Osteoblast (primary cell): ENCODE data around the gene RSPH6A. TPM values are rescaled to one million over a fixed set of nuclear protein-coding genes. Genes with fewer than 3 reads are reported as not detected.

ENCODE experiments used
- DNase-seq: peaks from one replicate; pipeline ENCODE4 v3.0.0; 2011; ENCODE audit warnings: low spot score, mixed read lengths; ENCODE audit not compliant: insufficient read length; ENCODE audit errors: missing footprints
- H2AFZ ChIP-seq: 2 replicates; pipeline ENCODE4 v1.6.0; 2011; ENCODE audit warnings: mild to moderate bottlenecking, low read length
- H3K27ac ChIP-seq: 2 replicates; pipeline ENCODE4 v1.5.1; 2011; ENCODE audit warnings: mild to moderate bottlenecking, low read depth, low read length, moderate library complexity
- H3K27me3 ChIP-seq: 2 replicates; pipeline ENCODE4 v1.6.0; 2012; ENCODE audit warnings: mild to moderate bottlenecking, control low read depth, inconsistent platforms, low read length, moderate library complexity; ENCODE audit not compliant: insufficient read depth
- H3K36me3 ChIP-seq: 2 replicates; pipeline ENCODE4 v1.5.1; 2011; ENCODE audit warnings: mild to moderate bottlenecking, low read length, control low read depth, moderate library complexity; ENCODE audit not compliant: insufficient read depth
- H3K4me1 ChIP-seq: 2 replicates; pipeline ENCODE4 v1.5.1; 2011; ENCODE audit warnings: mild to moderate bottlenecking, low read length, control low read depth, moderate library complexity; ENCODE audit not compliant: insufficient read depth
- H3K4me2 ChIP-seq: 2 replicates; pipeline ENCODE4 v1.6.0; 2011; ENCODE audit warnings: mild to moderate bottlenecking, low read length; ENCODE audit not compliant: insufficient read depth
- H3K4me3 ChIP-seq: fragments of 200-600 bp; sonication (generic); 3 replicates; pipeline ENCODE4 v1.5.1; 2012; ENCODE audit warnings: mild to moderate bottlenecking, low read length, inconsistent platforms; ENCODE audit not compliant: insufficient read depth
- H3K79me2 ChIP-seq: 2 replicates; pipeline ENCODE4 v1.6.0; 2012; ENCODE audit warnings: mild to moderate bottlenecking, low read length, control low read depth, inconsistent platforms; ENCODE audit not compliant: insufficient read depth
- H3K9me3 ChIP-seq: 2 replicates; pipeline ENCODE4 v1.5.1; 2011; ENCODE audit warnings: low read depth, low read length, control low read depth
- H4K20me1 ChIP-seq: 2 replicates; pipeline ENCODE4 v1.6.0; 2012; ENCODE audit warnings: mild to moderate bottlenecking, low read length, control low read depth; ENCODE audit not compliant: insufficient read depth
- CTCF ChIP-seq: IDR thresholded peaks from 2 replicates; pipeline ENCODE4 v1.5.1; 2011; ENCODE audit warnings: mild to moderate bottlenecking, low read depth, low read length, moderate library complexity; ENCODE audit errors: extremely low read depth
- total RNA-seq: library from RNA; depleted of rRNA; stranded (reverse); fragments of >200 nt; gene quantifications from 2 replicates; pipeline ENCODE4 v1.2.3, GENCODE V29; 2012

Gene RSPH6A
- total RNA-seq, 1 donor: under 0.01 TPM

DNA sequence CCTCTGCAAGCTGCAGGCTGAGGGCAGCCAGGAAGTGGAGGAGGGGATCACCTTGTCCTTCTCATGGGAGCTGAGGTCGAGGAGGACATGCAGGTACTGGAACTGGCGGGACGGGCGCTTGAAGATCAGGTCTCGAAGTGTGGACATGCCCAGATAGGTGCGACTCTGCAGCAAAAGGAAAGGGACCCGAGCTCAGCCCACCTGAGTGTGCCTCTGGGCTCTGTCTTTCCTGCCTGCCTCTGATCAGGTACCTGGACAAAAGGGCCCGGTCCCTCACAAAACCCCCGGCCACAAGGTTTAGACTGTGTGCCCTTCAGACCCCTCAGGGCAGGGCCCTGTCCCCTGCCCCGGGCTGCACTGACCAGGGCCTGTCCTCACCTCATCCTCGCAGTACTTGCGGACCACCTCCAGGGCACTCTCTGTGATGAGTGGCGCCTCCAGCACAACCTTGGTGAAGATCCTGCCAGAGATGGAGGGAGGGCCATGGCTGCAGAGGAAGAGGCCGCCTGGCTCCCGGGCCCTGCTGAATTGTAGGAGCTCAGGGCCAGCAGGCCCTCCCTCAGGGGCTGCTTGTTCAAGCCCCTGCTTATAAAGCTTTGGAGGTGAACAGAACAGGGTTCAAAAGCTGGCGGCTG lies 12.5 kb upstream of the RSPH6A start:
- H3K27ac ChIP-seq: no peak overlapping the region
- H4K20me1 ChIP-seq: peaks cover 3% of the 10 kb centered on the region
- H3K4me1 ChIP-seq: no peaks in the 10 kb centered on the region
- no peak overlapping the region for H3K4me2 ChIP-seq
- no peak overlapping the region for H3K4me3 ChIP-seq
- no peak for TF ChIP-seq CTCF
- no peaks in the 10 kb centered on the region for H3K27me3 ChIP-seq
- DNase-seq: peak; percentile 81
- H3K9me3 ChIP-seq: no peaks in the 10 kb centered on the region
- no peaks in the 10 kb centered on the region for H3K79me2 ChIP-seq
- H2AFZ ChIP-seq: no peak overlapping the region
- peaks cover 77% of the 10 kb centered on the region for H3K36me3 ChIP-seq

GRCh38 chr19:45826934-45827333 lies 11.8 kb upstream of the RSPH6A start:
- H3K27ac ChIP-seq: no peak overlapping the region
- H3K4me3 ChIP-seq: no peak overlapping the region
- TF ChIP-seq CTCF: no peak
- no peaks in the 10 kb centered on the region for H3K9me3 ChIP-seq
- no peak overlapping the region for H3K4me2 ChIP-seq
- H2AFZ ChIP-seq: no peak overlapping the region
- H3K79me2 ChIP-seq: no peaks in the 10 kb centered on the region
- H4K20me1 ChIP-seq: peaks cover 3% of the 10 kb centered on the region
- peaks cover 71% of the 10 kb centered on the region for H3K36me3 ChIP-seq
- no peak for DNase-seq
- H3K27me3 ChIP-seq: no peaks in the 10 kb centered on the region
- no peaks in the 10 kb centered on the region for H3K4me1 ChIP-seq

DNA sequence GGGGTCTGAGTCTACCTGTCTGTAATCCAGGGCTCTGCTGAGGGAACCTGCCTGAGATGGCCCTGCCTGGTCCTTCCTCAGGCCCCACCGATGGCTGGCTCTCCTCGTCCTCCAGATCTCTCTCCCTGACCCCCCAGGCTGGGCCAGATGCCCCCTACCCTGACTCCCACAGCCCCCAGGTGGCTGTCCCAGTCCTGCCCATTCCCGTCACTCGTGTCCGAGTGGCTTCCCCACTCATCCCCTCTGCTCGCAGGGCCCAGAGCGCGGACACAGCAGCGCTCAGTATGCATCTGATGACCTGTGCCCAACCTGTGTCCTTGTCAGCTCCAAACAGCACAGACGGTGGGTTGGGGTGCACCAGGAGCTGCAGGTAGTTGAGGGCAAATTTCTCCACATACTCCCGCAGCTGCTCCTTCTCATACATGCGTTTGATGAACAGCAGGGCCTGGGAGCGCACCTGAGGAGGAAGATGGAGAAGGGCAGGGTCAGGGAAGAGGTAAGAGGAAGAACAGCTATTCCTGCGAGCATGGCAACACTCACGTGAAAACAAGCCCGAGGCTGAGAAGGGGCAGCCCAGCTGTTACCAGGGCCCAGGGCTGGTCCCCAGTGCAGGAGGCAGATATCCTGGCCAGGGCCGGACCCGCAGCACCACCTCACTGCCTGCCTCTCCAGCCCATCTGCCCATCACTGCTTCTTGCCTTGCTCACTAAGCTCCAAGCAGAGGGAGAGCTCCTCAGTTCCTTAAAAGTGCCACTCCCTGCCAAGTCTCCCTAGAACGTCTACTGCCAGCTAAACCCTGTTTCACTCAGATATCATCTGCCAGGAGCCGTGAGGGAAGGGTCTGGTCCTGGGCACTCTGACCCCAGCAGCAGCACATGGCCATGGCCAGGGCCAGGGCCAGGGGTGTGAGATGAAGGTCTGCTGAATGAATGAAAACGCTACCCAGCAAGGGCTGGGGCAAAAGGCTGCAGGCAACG lies 11.1 kb upstream of the RSPH6A start:
- Histone ChIP-seq H4K20me1 (peaks cover 3% of the 10 kb centered on the region), H3K27ac (no peak overlapping the region), H3K27me3 (no peaks in the 10 kb centered on the region), H3K4me2 (no peak overlapping the region), H3K36me3 (peaks cover 72% of the 10 kb centered on the region), H2AFZ (no peak overlapping the region), H3K79me2 (no peaks in the 10 kb centered on the region), H3K4me3 (no peak overlapping the region), H3K9me3 (no peaks in the 10 kb centered on the region), H3K4me1 (no peaks in the 10 kb centered on the region)
- DNase-seq: peak; percentile 69
- TF ChIP-seq CTCF: no peak

DNA sequence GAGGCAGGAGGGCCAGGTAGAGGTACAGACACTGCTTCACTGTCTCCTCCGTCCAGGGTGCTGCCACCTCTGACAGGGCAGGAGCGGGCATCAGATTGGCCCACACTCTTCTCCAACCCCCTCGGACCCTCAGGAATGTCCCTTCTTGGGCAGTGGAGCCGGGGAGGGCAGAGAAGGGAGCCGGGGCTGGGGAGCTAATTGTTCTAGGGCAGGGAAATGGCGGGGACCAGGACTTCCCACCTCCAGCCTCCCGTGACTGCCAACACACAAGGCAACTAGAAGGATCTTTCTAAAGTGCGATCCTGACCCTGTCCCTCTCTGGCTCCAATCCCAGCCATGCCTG lies 10.1 kb upstream of the RSPH6A start:
- Histone ChIP-seq H2AFZ (no peak overlapping the region), H3K9me3 (no peaks in the 10 kb centered on the region), H3K4me2 (no peak overlapping the region), H3K27me3 (no peaks in the 10 kb centered on the region), H3K4me3 (no peak overlapping the region), H3K27ac (no peak overlapping the region), H3K4me1 (no peaks in the 10 kb centered on the region), H3K79me2 (no peaks in the 10 kb centered on the region), H3K36me3 (peaks cover 75% of the 10 kb centered on the region), H4K20me1 (peaks cover 2% of the 10 kb centered on the region)
- DNase-seq: peak; percentile 38
- no peak for TF ChIP-seq CTCF
